HUES48 (cell line): ENCODE results near the gene RPUSD2.

Experiments used
- H3K27ac ChIP-seq: one replicate; pipeline ENCODE4 v1.7.0; 2013; ENCODE audit warnings: low read depth, low read length, inconsistent platforms
- H3K27me3 ChIP-seq: 2 replicates; pipeline ENCODE4 v1.6.1; 2013; ENCODE audit warnings: mild to moderate bottlenecking, low read length; ENCODE audit not compliant: control insufficient read depth, insufficient read depth
- H3K36me3 ChIP-seq: 2 replicates; pipeline ENCODE4 v1.6.1; 2013; ENCODE audit warnings: low read length; ENCODE audit not compliant: control insufficient read depth, insufficient read depth
- H3K4me1 ChIP-seq: 2 replicates; pipeline ENCODE4 v1.6.1; 2013; ENCODE audit warnings: mild to moderate bottlenecking, low read length; ENCODE audit not compliant: control insufficient read depth, insufficient read depth
- H3K4me3 ChIP-seq: 2 replicates; pipeline ENCODE4 v1.5.1; 2013; ENCODE audit warnings: mild to moderate bottlenecking, low read depth, low read length
- H3K9ac ChIP-seq: 2 replicates; pipeline ENCODE4 v1.6.1; 2013; ENCODE audit warnings: mild to moderate bottlenecking, low read depth, low read length, moderate library complexity
- H3K9me3 ChIP-seq: 2 replicates; pipeline ENCODE4 v1.6.1; 2013; ENCODE audit warnings: low read length; ENCODE audit not compliant: control insufficient read depth, insufficient read depth

RPUSD2 gene

GRCh38 chr15:40545457-40545856 is 23.6 kb upstream of the RPUSD2 start:
- H3K9ac ChIP-seq: no peak overlapping the region
- H3K9me3 ChIP-seq: no peaks in the 10 kb centered on the region
- no peaks in the 10 kb centered on the region for H3K27me3 ChIP-seq
- H3K4me1 ChIP-seq: no peaks in the 10 kb centered on the region
- H3K27ac ChIP-seq: no peak overlapping the region
- no peaks in the 10 kb centered on the region for H3K36me3 ChIP-seq
- H3K4me3 ChIP-seq: no peak overlapping the region

- Histone ChIP-seq H3K9me3 (no peaks in the 10 kb centered on the region), H3K36me3 (no peaks in the 10 kb centered on the region), H3K9ac (no peak overlapping the region), H3K4me3 (no peak overlapping the region), H3K27ac (no peak overlapping the region), H3K27me3 (no peaks in the 10 kb centered on the region), H3K4me1 (peaks cover 8% of the 10 kb centered on the region)
Observed at GRCh38 chr15:40548610-40549009, 20.5 kb upstream of the RPUSD2 start.

- Histone ChIP-seq H3K4me1 (peaks cover 21% of the 10 kb centered on the region), H3K27ac (no peak overlapping the region), H3K4me3 (no peak overlapping the region), H3K9me3 (no peaks in the 10 kb centered on the region), H3K36me3 (no peaks in the 10 kb centered on the region), H3K27me3 (no peaks in the 10 kb centered on the region), H3K9ac (no peak overlapping the region)
Observed at GRCh38 chr15:40549894-40550293, 19.2 kb upstream of the RPUSD2 start.

- peaks cover 1% of the 10 kb centered on the region for H3K36me3 ChIP-seq
- H3K9ac ChIP-seq: no peak overlapping the region
- H3K27me3 ChIP-seq: no peaks in the 10 kb centered on the region
- peaks cover 27% of the 10 kb centered on the region for H3K4me1 ChIP-seq
- no peaks in the 10 kb centered on the region for H3K9me3 ChIP-seq
- no peak overlapping the region for H3K27ac ChIP-seq
- no peak overlapping the region for H3K4me3 ChIP-seq
Observed at GRCh38 chr15:40550341-40551037, 18.6 kb upstream of the RPUSD2 start.

- peaks cover 10% of the 10 kb centered on the region for H3K36me3 ChIP-seq
- peak overlapping the region; percentile 23; the same call in 1 of the 2 replicates for H3K4me3 ChIP-seq
- peak overlapping the region; percentile 70 for H3K27ac ChIP-seq
- no peak overlapping the region for H3K9ac ChIP-seq
- no peaks in the 10 kb centered on the region for H3K9me3 ChIP-seq
- H3K4me1 ChIP-seq: peaks cover 39% of the 10 kb centered on the region
- H3K27me3 ChIP-seq: no peaks in the 10 kb centered on the region
Observed at GRCh38 chr15:40554161-40554525, 15.0 kb upstream of the RPUSD2 start.

GRCh38 chr15:40555876-40556275 is 13.2 kb upstream of the RPUSD2 start:
- H3K4me1 ChIP-seq: peaks cover 39% of the 10 kb centered on the region
- no peak overlapping the region for H3K4me3 ChIP-seq
- no peak overlapping the region for H3K9ac ChIP-seq
- H3K36me3 ChIP-seq: peaks cover 10% of the 10 kb centered on the region
- H3K9me3 ChIP-seq: no peaks in the 10 kb centered on the region
- H3K27ac ChIP-seq: no peak overlapping the region
- no peaks in the 10 kb centered on the region for H3K27me3 ChIP-seq

- H3K9ac ChIP-seq: no peak overlapping the region
- H3K4me1 ChIP-seq: peaks cover 27% of the 10 kb centered on the region
- no peak overlapping the region for H3K4me3 ChIP-seq
- H3K27ac ChIP-seq: no peak overlapping the region
- peaks cover 10% of the 10 kb centered on the region for H3K36me3 ChIP-seq
- no peaks in the 10 kb centered on the region for H3K27me3 ChIP-seq
- no peaks in the 10 kb centered on the region for H3K9me3 ChIP-seq
Observed at GRCh38 chr15:40558952-40559742, 10.0 kb upstream of the RPUSD2 start.

GRCh38 chr15:40562691-40563090 is 6.4 kb upstream of the RPUSD2 start:
- H3K9ac ChIP-seq: no peak overlapping the region
- H3K27ac ChIP-seq: no peak overlapping the region
- H3K27me3 ChIP-seq: no peaks in the 10 kb centered on the region
- no peaks in the 10 kb centered on the region for H3K9me3 ChIP-seq
- peaks cover 13% of the 10 kb centered on the region for H3K4me1 ChIP-seq
- H3K36me3 ChIP-seq: no peaks in the 10 kb centered on the region
- H3K4me3 ChIP-seq: no peak overlapping the region

- Histone ChIP-seq H3K4me1 (peaks cover 7% of the 10 kb centered on the region), H3K4me3 (no peak overlapping the region), H3K27ac (no peak overlapping the region), H3K36me3 (no peaks in the 10 kb centered on the region), H3K9me3 (no peaks in the 10 kb centered on the region), H3K27me3 (no peaks in the 10 kb centered on the region), H3K9ac (no peak overlapping the region)
Observed at GRCh38 chr15:40563426-40563825, 5.7 kb upstream of the RPUSD2 start.

GRCh38 chr15:40564591-40565332 is 4.3 kb upstream of the RPUSD2 start, which contains the start of gene CCDC32:
TSS of gene CCDC32 (minus strand) at chr15:40565042. CDS start at chr15:40563015, 2,027 bp downstream.
- H3K27me3 ChIP-seq: no peaks in the 10 kb centered on the region
- H3K4me1 ChIP-seq: peaks cover 10% of the 10 kb centered on the region
- H3K9ac ChIP-seq: peak within 1 kb of the TSS; percentile 50
- no peaks in the 10 kb centered on the region for H3K36me3 ChIP-seq
- H3K9me3 ChIP-seq: no peaks in the 10 kb centered on the region
- peak within 1 kb of the TSS; percentile 50 for H3K27ac ChIP-seq
- peak within 1 kb of the TSS; percentile 83 for H3K4me3 ChIP-seq
